BJ (cell line): ENCODE data around the gene CARD9. TPM values are rescaled to one million over a fixed set of nuclear protein-coding genes. Genes with fewer than 3 reads are reported as not detected.

Source experiments
- CTCF ChIA-PET: fragments of 350-600 bp; formaldehyde crosslinking; extraction: SDS; loops from one replicate; lab custom pipeline; 2021; ENCODE audit warnings: antibody characterized with exemption, inconsistent platforms; lab: Yijun Ruan, JAX
- POLR2A ChIA-PET: fragments of 300-600 bp; sonication (Branson Sonifier 250); formaldehyde crosslinking; extraction: SDS; loops from one replicate; lab custom pipeline; 2021; ENCODE audit warnings: antibody characterized with exemption; lab: Charles Lee
- DNase-seq: peaks from one replicate; pipeline ENCODE4 v3.0.0-alpha.2; 2011; ENCODE audit warnings: low read depth
- H3K27me3 ChIP-seq: 2 replicates; pipeline ENCODE4 v1.6.0; 2011; ENCODE audit warnings: low read length; ENCODE audit not compliant: control insufficient read depth, insufficient read depth
- H3K36me3 ChIP-seq: 2 replicates; pipeline ENCODE4 v1.5.1; 2011; ENCODE audit warnings: low read length; ENCODE audit not compliant: control insufficient read depth, insufficient read depth
- H3K4me3 ChIP-seq: 2 replicates; pipeline ENCODE4 v1.5.1; 2011; ENCODE audit warnings: low read depth, mild to moderate bottlenecking, control low read depth, low read length
- CTCF ChIP-seq: IDR thresholded peaks from 2 replicates; pipeline ENCODE4 v1.5.1; 2011; ENCODE audit warnings: low read depth, mild to moderate bottlenecking, control low read depth, inconsistent platforms, low read length, moderate library complexity; ENCODE audit not compliant: insufficient read depth
- polyA plus RNA-seq: library from polyadenylated mRNA; depleted of rRNA; stranded (reverse); fragments of >200 nt; gene quantifications from 2 replicates; pipeline ENCODE4 v1.2.3, GENCODE V29; 2011

Gene CARD9
- polyA plus RNA-seq, 1 experiment, result 21.3 TPM

- no peak overlapping the region for H3K4me3 ChIP-seq
- CTCF ChIA-PET, result interaction anchor here (0.9 to 6.3 kb wide), 8 partner anchors 9 to 53 kb away, joined by 3 to 68 read pairs (median 6); no protein-coding TSS in a partner anchor
- no peak for DNase-seq
- peaks cover 10% of the 10 kb centered on the region for H3K36me3 ChIP-seq
- POLR2A ChIA-PET, result no interaction called here
- H3K27me3 ChIP-seq, result no peaks in the 10 kb centered on the region
- no peak for TF ChIP-seq CTCF
These were observed 8.3 kb downstream of the CARD9 start for GRCh38 chr9:136364942-136365774.

GRCh38 chr9:136363949-136364748 is 9.3 kb downstream of the CARD9 start:
- TF ChIP-seq CTCF, result no peak
- no peak for DNase-seq
- ChIA-PET CTCF (interaction anchor here (0.6 to 6.3 kb wide), 14 partner anchors 8 to 397 kb away, joined by 3 to 68 read pairs (median 8); partner anchors contain the start of gene CARD9), POLR2A (no interaction called here)
- no peak overlapping the region; the same call in 1 of the 2 replicates for H3K4me3 ChIP-seq
- peaks cover 4% of the 10 kb centered on the region; the same call in 1 of the 2 replicates for H3K36me3 ChIP-seq
- H3K27me3 ChIP-seq, result no peaks in the 10 kb centered on the region

- peak; percentile 57 for DNase-seq
- Histone ChIP-seq H3K4me3 (peak within 1 kb of the TSS; percentile 78), H3K36me3 (peaks cover 5% of the 10 kb centered on the region), H3K27me3 (no peaks in the 10 kb centered on the region)
- CTCF ChIA-PET, result interaction anchor here (0.6 to 6.3 kb wide), 22 partner anchors 9 to 397 kb away, joined by 3 to 68 read pairs (median 5); partner anchors contain the start of gene CARD9
- peak; percentile 75 for TF ChIP-seq CTCF
- POLR2A ChIA-PET, result interaction anchor here (0.8 to 1.0 kb wide), 2 partner anchors 18 to 34 kb away, joined by 3 read pairs; no protein-coding TSS in a partner anchor
These were observed 10.1 kb downstream of the CARD9 start, which contains the start of gene DNLZ for GRCh38 chr9:136363106-136363948. Gene DNLZ, minus strand, starts transcription at chr9:136363744. Its CDS starts 30 bp downstream, at chr9:136363714.

- Histone ChIP-seq H3K4me3 (no peak overlapping the region; the same call in 1 of the 2 replicates), H3K36me3 (peaks cover 10% of the 10 kb centered on the region), H3K27me3 (no peaks in the 10 kb centered on the region)
- ChIA-PET CTCF (interaction anchor here (0.6 to 6.3 kb wide), 16 partner anchors 8 to 50 kb away, joined by 3 to 68 read pairs (median 6); partner anchors contain the start of gene CARD9), POLR2A (interaction anchor here (0.8 to 1.0 kb wide), 2 partner anchors 19 to 33 kb away, joined by 3 read pairs; no protein-coding TSS in a partner anchor)
- no peak for DNase-seq
- TF ChIP-seq CTCF, result no peak
These were observed 11.1 kb downstream of the CARD9 start for GRCh38 chr9:136362450-136362784.
